Activated CD8-positive, alpha-beta memory T cell treated with anti-CD3 and anti-CD28 coated beads, Interleukin-2, amount 10 ng/mL, durations not matched to agents 7 days and 5 days (primary cell): Measurements from ENCODE around the gene P2RY4. TPM values are rescaled to one million over a fixed set of nuclear protein-coding genes. Genes with fewer than 3 reads are reported as not detected.
"Not testable (repeated sequence)": the region's sequence is repeated elsewhere in the genome, so short reads cannot be mapped to it uniquely, and the experiment has no call there.

Experiments
- ATAC-seq: fragments of 150-1000 bp; cut with Tn5 transposase; one replicate; pipeline ENCODE4 v1.10.0; 2021; ENCODE audit warnings: moderate library complexity
- CTCF ChIA-PET: fragments of 350-600 bp; sonication (Branson Sonifier 250); formaldehyde crosslinking; loops from one replicate; lab custom pipeline; 2021; ENCODE audit warnings: antibody characterized with exemption; lab: Charles Lee
- DNase-seq: peaks from one replicate; pipeline ENCODE4 v3.0.0-alpha.2; 2020
- H3K27ac Mint-ChIP-seq: one replicate; pipeline ENCODE4 v1.8.0; 2021; ENCODE audit warnings: mild to moderate bottlenecking, mixed read lengths
- H3K27me3 Mint-ChIP-seq: one replicate; pipeline ENCODE4 v1.8.0; 2021; ENCODE audit warnings: mixed read lengths
- H3K36me3 Mint-ChIP-seq: one replicate; pipeline ENCODE4 v1.8.0; 2021; ENCODE audit warnings: mild to moderate bottlenecking, mixed read lengths
- H3K4me1 Mint-ChIP-seq: one replicate; pipeline ENCODE4 v1.8.0; 2021; ENCODE audit warnings: mixed read lengths
- H3K4me3 Mint-ChIP-seq: one replicate; pipeline ENCODE4 v1.8.0; 2021; ENCODE audit warnings: mild to moderate bottlenecking, moderate library complexity, mixed read lengths
- H3K9me3 Mint-ChIP-seq: one replicate; pipeline ENCODE4 v1.8.0; 2022; ENCODE audit warnings: low read depth, mixed read lengths
- total RNA-seq, 2 experiments: library from RNA; stranded (reverse); gene quantifications; one replicate each; pipeline ENCODE4 v1.2.3, GENCODE V29; 2021

The P2RY4 gene
- total RNA-seq, 2 experiments from 2014 or later = 0.23 TPM; not detected in 1

GRCh38 chrX:70231666-70232065, 28.3 kb downstream of the P2RY4 start:
- Mint-ChIP-seq H3K36me3 (no peaks in the 10 kb centered on the region), H3K27ac (no peak overlapping the region), H3K27me3 (peaks cover 2% of the 10 kb centered on the region), H3K9me3 (no peaks in the 10 kb centered on the region), H3K4me1 (peaks cover 7% of the 10 kb centered on the region), H3K4me3 (no peak overlapping the region)
- ATAC-seq (no peak), DNase-seq (no peak)
- CTCF ChIA-PET = no interaction called here

- DNase-seq = no peak
- Mint-ChIP-seq H3K27me3 (no peaks in the 10 kb centered on the region), H3K9me3 (no peaks in the 10 kb centered on the region), H3K27ac (no peak overlapping the region), H3K4me3 (no peak overlapping the region), H3K36me3 (no peaks in the 10 kb centered on the region), H3K4me1 (peaks cover 2% of the 10 kb centered on the region)
- CTCF ChIA-PET = no interaction called here
- no peak for ATAC-seq
These were observed 33.3 kb downstream of the P2RY4 start for GRCh38 chrX:70226687-70227086.

- H3K27me3 Mint-ChIP-seq = no peaks in the 10 kb centered on the region
- DNase-seq (no peak), ATAC-seq (no peak)
- H3K36me3 Mint-ChIP-seq = no peaks in the 10 kb centered on the region
- H3K4me3 Mint-ChIP-seq = no peak overlapping the region
- H3K27ac Mint-ChIP-seq = no peak overlapping the region
- no peaks in the 10 kb centered on the region for H3K4me1 Mint-ChIP-seq
- CTCF ChIA-PET = no interaction called here
- H3K9me3 Mint-ChIP-seq = no peaks in the 10 kb centered on the region
These were observed 34.0 kb downstream of the P2RY4 start for GRCh38 chrX:70226048-70226447.

GRCh38 chrX:70219938-70220764, 39.9 kb downstream of the P2RY4 start:
- ATAC-seq (no peak), DNase-seq (no peak)
- CTCF ChIA-PET = no interaction called here
- Mint-ChIP-seq H3K4me1 (no peaks in the 10 kb centered on the region), H3K9me3 (no peaks in the 10 kb centered on the region), H3K27me3 (no peaks in the 10 kb centered on the region), H3K27ac (no peak overlapping the region), H3K36me3 (no peaks in the 10 kb centered on the region), H3K4me3 (no peak overlapping the region)

GRCh38 chrX:70209570-70209969, 50.4 kb downstream of the P2RY4 start:
- CTCF ChIA-PET, H3K4me1 Mint-ChIP-seq, H3K9me3 Mint-ChIP-seq, H3K4me3 Mint-ChIP-seq, H3K27me3 Mint-ChIP-seq, DNase-seq, H3K36me3 Mint-ChIP-seq, H3K27ac Mint-ChIP-seq, ATAC-seq: not testable (repeated sequence)

- CTCF ChIA-PET = no interaction called here
- Mint-ChIP-seq H3K9me3 (no peaks in the 10 kb centered on the region), H3K36me3 (no peaks in the 10 kb centered on the region), H3K27ac (no peak overlapping the region), H3K4me1 (no peaks in the 10 kb centered on the region), H3K4me3 (no peak overlapping the region), H3K27me3 (peaks cover 8% of the 10 kb centered on the region)
- ATAC-seq (no peak), DNase-seq (no peak)
These were observed 51.5 kb downstream of the P2RY4 start for GRCh38 chrX:70208479-70208878.

Other genes starting within 250 kb of the P2RY4 start
- gene AWAT2, start 210.3 kb downstream of the P2RY4 start, total RNA-seq = not detected
- gene OTUD6A, start 197.7 kb downstream of the P2RY4 start, total RNA-seq = not detected
- 10 to 100 TPM; 43.1 to 46.2 TPM for gene IGBP1, start 126.8 kb downstream of the P2RY4 start, total RNA-seq
- not detected for gene DGAT2L6, start 82.7 kb downstream of the P2RY4 start, total RNA-seq
- not detected for gene AWAT1, start 25.5 kb downstream of the P2RY4 start, total RNA-seq
- not detected for gene ARR3, start 8.1 kb upstream of the P2RY4 start, total RNA-seq
- gene RAB41, start 22.0 kb upstream of the P2RY4 start, total RNA-seq = not detected
- gene PDZD11, start 29.7 kb upstream of the P2RY4 start, total RNA-seq = 10 to 100 TPM; 30.8 to 34.1 TPM
- 10 to 100 TPM; 41.0 to 44.7 TPM for gene KIF4A, start 29.9 kb upstream of the P2RY4 start, total RNA-seq
- under 1 TPM in 1 of 2 experiments, not detected in 1; 0.26 TPM for gene GDPD2, start 163.1 kb upstream of the P2RY4 start, total RNA-seq
- 10 to 100 TPM; 39.6 to 48.8 TPM for gene DLG3, start 184.6 kb upstream of the P2RY4 start, total RNA-seq